ENCODE results near the gene ZNF80. TPM values are rescaled to one million over a fixed set of nuclear protein-coding genes. Genes with fewer than 3 reads are reported as not detected.

ZNF80 gene
- total and polyA plus RNA-seq, 2 of the 13 experiments (the other 11 are each of a cell fraction or from before 2014, with no cell fraction given) = not detected

GRCh38 chr3:114206342-114206741, 31.0 kb downstream of the ZNF80 start (continued):
- TF ChIP-seq CBFB (CRISPR knock-in tag; IDR thresholded peaks at IDR 0.05) = no peak
- TF ChIP-seq CSRNP2 (CRISPR knock-in tag; conservative IDR thresholded peaks at IDR 0.05; ENCODE audit: low read depth) = no peak
- no peak for TF ChIP-seq ZNF12 (CRISPR knock-in tag; IDR thresholded peaks at IDR 0.05)
- TF ChIP-seq ZNF660 (CRISPR knock-in tag; IDR thresholded peaks at IDR 0.05; ENCODE audit: borderline replicate concordance, low read depth) = no peak
- TF ChIP-seq NONO (IDR thresholded peaks at IDR 0.05) = no peak
- TF ChIP-seq NONO (CRISPR knock-in tag; conservative IDR thresholded peaks at IDR 0.05) = no peak
- no peak for TF ChIP-seq ZNF784 (CRISPR knock-in tag; IDR thresholded peaks at IDR 0.05; ENCODE audit: borderline replicate concordance)
- TF ChIP-seq ZNF329 (CRISPR knock-in tag; IDR thresholded peaks at IDR 0.05; ENCODE audit: low read depth) = no peak
- no peak for TF ChIP-seq HOXA9 (CRISPR knock-in tag; IDR thresholded peaks at IDR 0.05; ENCODE audit: borderline replicate concordance)

GRCh38 chr3:114205541-114205940, 31.8 kb downstream of the ZNF80 start:
- no peak for DNase-seq (ENCODE audit: low spot score)
- no peaks in the 10 kb centered on the region for H3K79me2 ChIP-seq (ENCODE audit: insufficient read depth, low read length)
- no peak overlapping the region for H3K4me3 ChIP-seq (replicated peaks in 1 of 3; ENCODE audit: insufficient read depth in 1 of 3, low read depth in 2 of 3, low read length in 3 of 3)
- H3K36me3 ChIP-seq (replicated peaks in 1 of 2; ENCODE audit: control insufficient read depth in 1 of 2, insufficient read depth in 2 of 2, low read length in 2 of 2) = no peaks in the 10 kb centered on the region
- FAIRE-seq = no peak
- no peaks in the 10 kb centered on the region for H3K9me3 ChIP-seq (ENCODE audit: low read length)
- ChIA-PET POLR2A (no interaction called here), CTCF (ENCODE audit: low intra/inter-chr PET ratio, low total read pairs) (no interaction called here)
- no peak overlapping the region for H3K27ac ChIP-seq (ENCODE audit: extremely low read length, insufficient read depth, low read length)
- H3K4me2 ChIP-seq (ENCODE audit: low read depth, low read length) = no peak overlapping the region
- no peaks in the 10 kb centered on the region for H4K20me1 ChIP-seq (ENCODE audit: insufficient read depth, low read length)
- ATAC-seq = no peak
- no peak overlapping the region for H2AFZ ChIP-seq (ENCODE audit: low read length)
- H3K27me3 ChIP-seq (ENCODE audit: control insufficient read depth in 1 of 2, insufficient read depth in 2 of 2, low read length in 2 of 2) = no peaks in the 10 kb centered on the region
- H3K9ac ChIP-seq (ENCODE audit: insufficient read depth, low read depth, low read length) = no peak overlapping the region
- intact Hi-C loops (cut with micrococcal nuclease; ENCODE audit: unreplicated experiment) (no loop called here), in situ Hi-C loops (cut with HindIII; ENCODE audit: extremely low pct_ligation_motif_present, low pct_unique_long_range_greater_than_20kb) (no loop called here)
- BruUV-seq (replicated peaks) = no TSS peak
- H3K4me1 ChIP-seq (ENCODE audit: insufficient read depth, low read length) = no peaks in the 10 kb centered on the region
- WGBS (ENCODE audit: low lambda C conversion rate) = 2% methylated on average over 2 of the region's 2 CpGs
- TF ChIP-seq ZNF430 (CRISPR knock-in tag; IDR thresholded peaks at IDR 0.05) (no peak), GPBP1L1 (CRISPR knock-in tag; IDR thresholded peaks at IDR 0.05) (no peak), ZBTB39 (CRISPR knock-in tag; IDR thresholded peaks at IDR 0.05) (no peak), SNAPC4 (CRISPR knock-in tag; IDR thresholded peaks at IDR 0.05) (no peak)

Data from HepG2 (cell line).